Stimulated activated CD8-positive, alpha-beta memory T cell treated with anti-CD3 and anti-CD28 coated beads, Interleukin-2, amount 100 ng/mL, for 1 hour (primary cell): ENCODE measurements around the gene RHBDD2.

Source experiments
- DNase-seq, 2 donors: peaks; one replicate each; pipeline ENCODE4 v3.0.0-alpha.2; 2020; ENCODE audit warnings: low read depth in 2 of 2

RHBDD2 gene

GRCh38 chr7:75920431-75921161 is 41.8 kb downstream of the RHBDD2 start:
- no peak for DNase-seq

GRCh38 chr7:75921479-75921878 is 42.6 kb downstream of the RHBDD2 start:
- no peak for DNase-seq

GRCh38 chr7:75922966-75923603 is 44.3 kb downstream of the RHBDD2 start:
- DNase-seq, result no peak

GRCh38 chr7:75924256-75924655 is 45.4 kb downstream of the RHBDD2 start:
- DNase-seq, result no peak

- DNase-seq, result no peak
Observed at GRCh38 chr7:75924889-75925288, 46.1 kb downstream of the RHBDD2 start.

GRCh38 chr7:75925717-75926435 is 47.0 kb downstream of the RHBDD2 start:
- DNase-seq, result no peak

- no peak for DNase-seq
Observed at GRCh38 chr7:75928568-75928914, 49.7 kb downstream of the RHBDD2 start.

- DNase-seq, result no peak
Observed at GRCh38 chr7:75931680-75932079, 52.8 kb downstream of the RHBDD2 start.

- DNase-seq, result no peak
Observed at GRCh38 chr7:75937958-75938786, 59.3 kb downstream of the RHBDD2 start.
